Pancreas (tissue), 10 donors: ENCODE results near the gene KCNQ4. TPM values are rescaled to one million over a fixed set of nuclear protein-coding genes. Genes with fewer than 3 reads are reported as not detected.
A peak's percentile ranks its signal among the peaks of the same experiment; 100 is the strongest.

Experiments used
- ATAC-seq, 4 donors: fragments of 200-7000 bp; cut with Tn5 transposase; one replicate each; pipeline versions ENCODE4 v1.8.0 to v1.9.1; 2020; ENCODE audit warnings: mild to moderate bottlenecking in 4 of 4, moderate library complexity in 4 of 4
- DNase-seq, 6 donors: peaks; one replicate each; pipeline ENCODE4 v3.0.0-alpha.2; 2020
- FAIRE-seq: peaks from 2 replicates; lab custom pipeline; 2012; peaks lifted over from hg19 to GRCh38; lab: Jason Lieb, UNC
- H3K27ac ChIP-seq, 4 donors: fragments of 200-600 bp; sonication (generic); 1 replicate in 3 of 4; 2 replicates in 1 of 4; pipeline versions ENCODE4 v1.5.0 to v1.8.0; 2020
- H3K27me3 ChIP-seq, 4 donors: fragments of 200-600 bp; one replicate each; pipeline ENCODE4 v1.8.0; 2021
- H3K36me3 ChIP-seq, 3 donors: fragments of 200-600 bp; sonication (generic) in 1 of 3; one replicate each; pipeline versions ENCODE4 v1.5.0 to v1.8.0; 2020 to 2021
- H3K4me1 ChIP-seq, 3 donors: fragments of 200-600 bp; one replicate each; pipeline ENCODE4 v1.8.0; 2021
- H3K4me3 ChIP-seq, 4 donors: fragments of 200-600 bp; sonication (generic) in 2 of 4; one replicate each; pipeline versions ENCODE4 v1.5.0 to v1.8.0; 2020 to 2021
- H3K9me3 ChIP-seq, 4 donors: fragments of 200-600 bp; one replicate each; pipeline ENCODE4 v1.8.0; 2021
- CTCF ChIP-seq, 4 donors: fragments of 200-600 bp; sonication (generic) in 3 of 4; IDR thresholded peaks; one replicate each; pipeline versions ENCODE4 v1.5.0 to v1.8.0; 2021; ENCODE audit warnings: antibody characterized with exemption in 4 of 4
- WGBS, 2 donors: extraction: QIAGEN DNeasy Blood & Tissue Kit; methylation state at CpG; one replicate each; pipeline ENCODE4 v1.1.7; 2013; 5-methylcytosine and 5-hydroxymethylcytosine counted together
- intact Hi-C, 3 donors: fragments of 100-400 bp; cut with DNase I; formaldehyde crosslinking; loops; one replicate each; pipeline versions ENCODE4 v1.11.1 to v1.14.2; 2022
- polyA plus RNA-seq, 2 donors: library from polyadenylated mRNA; stranded (reverse); fragments of 200-250 nt; gene quantifications; one replicate each; pipeline ENCODE4 v1.2.3, GENCODE V29; 2013
- total RNA-seq, 6 donors: library from RNA; stranded (reverse); fragmentation: NEBNext Ultra II Directional in 4 of 6; extraction: Animal tissue kit (Norgen Biotek cat#: 25700) in 4 of 6; gene quantifications; one replicate each; pipeline versions ENCODE4 v1.2.1 to v1.2.4, GENCODE V29; 2021 to 2023
- donor health status: healthy with polysubstance abuse.
- donor health status: DM: no; HTN: no; CAD: no; lungs with moderate emphysema.
- donor health status: DM: no; HTN: no; CAD: no.
- donor health status: control.
- donor health status: control.
- donor health status: Bipolar disorder and iron deficiency.
- donor health status: DM: yes; HTN: yes; CAD: no.
- donor health status: DM: no; HTN: no; CAD: no.
- donor health status: DM: no; HTN: no; CAD: no.
- donor health status: DM: yes; HTN: yes; CAD: no.

The KCNQ4 gene
- total and polyA plus RNA-seq, 8 donors: 0.35 to 6.5 (median 1.3) TPM

GRCh38 chr1:40880813-40881549 lies 97.4 kb downstream of the KCNQ4 start:
- no peak for FAIRE-seq
- peak in 1 of 4 donors; percentile 6 for ATAC-seq

DNA sequence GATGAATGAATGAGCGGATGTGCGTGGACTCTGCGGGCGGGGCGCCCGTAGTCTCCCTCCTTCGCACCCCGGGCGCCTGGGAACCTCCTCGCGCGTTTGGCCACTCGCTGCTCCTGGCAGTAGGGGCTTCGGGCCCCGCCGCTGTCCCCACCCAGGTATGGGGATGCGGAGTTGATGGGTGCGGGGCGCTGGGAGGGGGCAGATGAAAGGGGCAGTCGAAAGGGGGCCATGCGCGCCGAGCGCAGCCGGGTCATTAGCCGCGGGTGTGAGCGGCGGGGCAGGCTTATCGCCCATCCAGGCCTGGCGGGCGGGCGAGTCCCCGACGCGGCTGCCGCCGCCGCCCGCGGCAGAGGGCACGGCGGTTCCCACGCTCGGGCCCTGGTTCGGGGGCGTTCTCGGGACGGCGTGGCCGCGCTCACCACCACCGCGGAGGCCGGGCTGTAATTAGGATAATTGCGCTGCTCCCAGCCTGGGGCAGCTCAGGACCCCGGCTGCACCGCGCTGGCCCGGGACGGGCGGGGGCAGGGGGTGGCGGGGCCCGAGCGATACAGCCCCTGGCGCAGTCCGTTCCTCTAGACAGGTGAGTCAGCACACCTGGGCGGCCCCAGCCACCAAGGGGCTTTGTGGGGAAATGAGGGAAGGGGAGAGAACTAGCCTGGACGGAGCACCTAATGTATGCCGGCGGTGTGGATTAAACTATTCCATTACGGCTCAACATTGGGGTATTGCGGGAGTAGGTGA lies 100.6 kb downstream of the KCNQ4 start:
- Histone ChIP-seq H3K4me1 (no peaks in the 10 kb centered on the region), H3K36me3 (no peaks in the 10 kb centered on the region), H3K27me3 (no peaks in the 10 kb centered on the region), H3K27ac (no peak overlapping the region), H3K9me3 (no peaks in the 10 kb centered on the region), H3K4me3 (no peak overlapping the region)
- WGBS, 2 donors: 41 to 42% methylated on average over 69 to 73 of the region's 73 CpGs
- FAIRE-seq: no peak
- peak in 2 of 4 donors; percentile 26 to 36 for ATAC-seq
- intact Hi-C loops: no loop called here
- DNase-seq: peak in 1 of 6 donors; percentile 67
- no peak for TF ChIP-seq CTCF (IDR thresholded peaks at IDR 0.05)

More at GRCh38 chr1:40880813-40881549, 97.4 kb downstream of the KCNQ4 start:
- no peaks in the 10 kb centered on the region for H3K27me3 ChIP-seq
- WGBS, 2 donors: 77 to 78% methylated on average over 6 of the region's 6 CpGs
- H3K4me3 ChIP-seq: no peak overlapping the region
- H3K27ac ChIP-seq: no peak overlapping the region
- DNase-seq: no peak
- no peaks in the 10 kb centered on the region for H3K36me3 ChIP-seq
- no peaks in the 10 kb centered on the region for H3K9me3 ChIP-seq
- intact Hi-C loops: no loop called here
- H3K4me1 ChIP-seq: peaks cover 0 to 11% (median 0%) of the 10 kb centered on the region in 3 donors
- TF ChIP-seq CTCF (IDR thresholded peaks at IDR 0.05): no peak

GRCh38 chr1:40886318-40887011 lies 102.9 kb downstream of the KCNQ4 start:
- 87 to 91% methylated on average over 7 of the region's 7 CpGs for WGBS, 2 donors
- TF ChIP-seq CTCF (IDR thresholded peaks at IDR 0.05): no peak
- no peak for ATAC-seq
- no peak for DNase-seq
- no peaks in the 10 kb centered on the region for H3K36me3 ChIP-seq
- H3K4me1 ChIP-seq: no peaks in the 10 kb centered on the region
- H3K27ac ChIP-seq: no peak overlapping the region
- no peak overlapping the region for H3K4me3 ChIP-seq
- H3K27me3 ChIP-seq: no peaks in the 10 kb centered on the region
- H3K9me3 ChIP-seq: no peaks in the 10 kb centered on the region
- intact Hi-C loops: no loop called here
- FAIRE-seq: no peak

DNA sequence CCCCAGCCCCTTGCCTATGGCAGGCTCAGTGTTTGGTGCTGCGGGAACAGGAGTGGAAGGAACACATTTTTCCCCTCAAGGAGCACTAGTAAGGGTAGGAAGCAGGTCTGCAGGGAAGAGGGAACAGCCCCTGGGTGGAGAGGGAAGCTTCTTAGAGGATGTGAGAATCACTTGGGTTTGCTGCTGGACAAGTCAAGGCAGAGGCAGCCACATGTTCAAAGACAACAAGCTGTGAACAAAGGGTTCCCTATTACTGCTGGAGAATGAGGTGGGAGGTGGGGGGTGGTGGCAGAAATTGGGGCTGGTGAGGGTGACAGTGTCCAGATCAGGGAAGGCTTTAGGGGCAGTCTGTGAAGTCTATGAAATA lies 103.4 kb downstream of the KCNQ4 start:
- Histone ChIP-seq H3K36me3 (no peaks in the 10 kb centered on the region), H3K4me3 (no peak overlapping the region), H3K4me1 (no peaks in the 10 kb centered on the region), H3K9me3 (no peaks in the 10 kb centered on the region), H3K27ac (no peak overlapping the region), H3K27me3 (no peaks in the 10 kb centered on the region)
- DNase-seq: no peak
- FAIRE-seq: no peak
- intact Hi-C loops: no loop called here
- 90 to 92% methylated on average over 1 of the region's 1 CpG for WGBS, 2 donors
- TF ChIP-seq CTCF (IDR thresholded peaks at IDR 0.05): no peak
- no peak for ATAC-seq
